Right lobe of liver (tissue), 4 donors: Measurements from ENCODE around the gene NATD1.

Source experiments
- POLR2A ChIP-seq: fragments of 450-650 bp; IDR thresholded peaks from one replicate; pipeline ENCODE4 v1.6.1; 2017; ENCODE audit warnings: antibody characterized with exemption, mild to moderate bottlenecking
- TF ChIP-seq, protein P1 (sequence below), 4 donors: fragments of 200-600 bp in 3 of 4; fragments of 450-650 bp in 1 of 4; IDR thresholded peaks; one replicate each; pipeline versions ENCODE4 v1.5.1 to v1.8.0; 2016 to 2022; ENCODE audit warnings: antibody characterized with exemption in 4 of 4, mild to moderate bottlenecking in 2 of 4
- donor health status: DM: no; HTN: no; CAD: no.
- donor health status: DM: no; HTN: no; CAD: no.
- donor health status: DM: no; HTN: yes; CAD: no.

DNA sequence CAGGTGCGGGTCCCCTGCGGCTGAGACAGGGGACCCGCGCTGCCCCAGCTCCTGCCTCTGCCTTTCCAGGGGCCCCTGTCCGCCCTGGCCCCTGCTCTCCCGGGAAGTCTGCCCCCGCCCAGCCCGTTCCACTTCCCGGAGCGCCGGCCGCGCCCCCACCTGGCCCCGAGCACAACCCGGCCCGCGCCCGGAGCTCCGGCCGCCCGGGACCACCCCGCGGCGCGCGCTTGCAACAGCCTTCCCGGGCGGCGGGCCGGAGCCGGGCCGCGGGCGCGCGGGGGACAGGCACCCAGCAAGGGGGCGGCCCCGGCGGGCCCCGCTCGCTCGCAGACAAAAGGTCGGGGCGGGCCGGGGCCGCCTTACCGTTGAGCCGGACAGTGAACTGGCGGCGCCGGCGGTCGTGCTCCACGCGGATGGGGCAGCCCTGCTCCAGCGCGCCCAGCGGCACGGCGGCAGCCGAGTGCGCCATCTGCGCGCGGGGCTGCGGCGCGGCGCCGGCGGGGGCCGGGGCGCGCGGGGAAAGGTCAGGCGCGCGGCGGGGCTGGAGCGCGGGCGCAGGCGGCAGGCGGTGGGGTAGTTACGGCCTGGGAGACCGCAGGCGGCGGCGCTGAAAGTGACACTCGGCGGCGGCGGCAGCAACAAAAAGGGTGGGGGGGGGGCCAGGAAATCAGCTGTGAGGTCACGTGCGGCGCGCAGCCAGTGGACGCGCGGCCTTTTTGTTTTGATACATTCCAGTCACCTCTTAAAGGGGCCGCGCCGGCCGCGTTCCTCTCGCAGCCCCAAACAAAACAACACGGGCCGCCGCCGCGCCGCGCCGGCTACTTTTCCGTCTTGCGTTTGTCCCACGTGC is at the start of gene NATD1:
- TF ChIP-seq, protein P1, sequence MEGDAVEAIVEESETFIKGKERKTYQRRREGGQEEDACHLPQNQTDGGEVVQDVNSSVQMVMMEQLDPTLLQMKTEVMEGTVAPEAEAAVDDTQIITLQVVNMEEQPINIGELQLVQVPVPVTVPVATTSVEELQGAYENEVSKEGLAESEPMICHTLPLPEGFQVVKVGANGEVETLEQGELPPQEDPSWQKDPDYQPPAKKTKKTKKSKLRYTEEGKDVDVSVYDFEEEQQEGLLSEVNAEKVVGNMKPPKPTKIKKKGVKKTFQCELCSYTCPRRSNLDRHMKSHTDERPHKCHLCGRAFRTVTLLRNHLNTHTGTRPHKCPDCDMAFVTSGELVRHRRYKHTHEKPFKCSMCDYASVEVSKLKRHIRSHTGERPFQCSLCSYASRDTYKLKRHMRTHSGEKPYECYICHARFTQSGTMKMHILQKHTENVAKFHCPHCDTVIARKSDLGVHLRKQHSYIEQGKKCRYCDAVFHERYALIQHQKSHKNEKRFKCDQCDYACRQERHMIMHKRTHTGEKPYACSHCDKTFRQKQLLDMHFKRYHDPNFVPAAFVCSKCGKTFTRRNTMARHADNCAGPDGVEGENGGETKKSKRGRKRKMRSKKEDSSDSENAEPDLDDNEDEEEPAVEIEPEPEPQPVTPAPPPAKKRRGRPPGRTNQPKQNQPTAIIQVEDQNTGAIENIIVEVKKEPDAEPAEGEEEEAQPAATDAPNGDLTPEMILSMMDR (IDR thresholded peaks at IDR 0.05): no peak
- TF ChIP-seq POLR2A: peak; percentile 70
